CD4-positive, alpha-beta T cell treated with Interleukin-1 beta for 1 hour (primary cell): ENCODE measurements around the gene C11orf24.
"Not testable (repeated sequence)": the region's sequence is repeated elsewhere in the genome, so short reads cannot be mapped to it uniquely, and the experiment has no call there.

Experiments
- DNase-seq, 2 donors: peaks; one replicate each; pipeline ENCODE4 v3.0.0-alpha.2; 2020 to 2022

Gene C11orf24

DNA sequence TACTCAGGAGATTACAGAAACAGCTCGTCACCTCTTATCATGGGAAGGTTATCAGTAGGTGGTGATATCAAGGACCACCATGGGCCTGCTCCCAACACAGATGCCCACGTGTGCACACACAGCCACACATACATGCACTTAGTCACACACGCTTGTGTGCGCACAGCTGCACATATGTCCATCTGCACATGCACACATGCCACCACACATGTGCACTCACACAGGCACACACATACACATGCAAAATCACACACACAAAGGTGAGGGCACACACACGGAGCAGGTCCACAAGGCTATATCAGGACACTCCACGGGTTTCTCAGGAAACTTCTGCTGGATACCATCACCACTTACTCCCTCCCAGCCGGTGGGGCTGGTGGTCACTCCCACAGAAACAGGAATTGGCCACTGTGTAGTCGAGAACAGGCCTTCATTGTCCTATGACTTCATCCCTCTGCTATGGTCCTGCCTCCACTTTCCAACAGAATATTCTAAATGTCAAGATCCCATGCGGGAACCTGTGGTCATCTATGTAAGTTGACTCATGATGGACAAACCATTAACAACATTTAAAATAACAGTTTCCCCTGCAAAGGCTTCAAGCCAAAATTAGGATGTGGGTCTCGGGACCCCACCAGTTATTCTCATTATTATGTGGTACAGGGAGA, 2.2 kb downstream of the C11orf24 start:
- no peak for DNase-seq

DNA sequence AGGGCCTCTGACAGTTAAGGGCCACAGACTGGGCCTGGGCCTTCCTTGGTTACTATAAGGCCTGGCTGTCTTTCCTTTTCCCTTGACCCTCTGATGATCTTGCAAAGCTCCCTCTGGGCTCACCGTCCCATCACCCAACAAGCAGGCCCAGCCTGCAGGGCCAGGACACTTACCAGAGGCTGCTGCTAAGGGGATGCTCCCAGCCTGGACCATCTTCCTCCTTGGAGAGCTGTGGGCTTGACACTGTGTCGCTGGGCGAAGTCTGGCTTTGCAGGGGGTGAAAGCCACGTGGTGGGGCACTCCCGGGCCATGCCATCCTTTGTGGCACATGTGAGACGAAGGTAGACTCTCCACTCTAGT, 3.9 kb downstream of the C11orf24 start:
- DNase-seq = no peak

DNA sequence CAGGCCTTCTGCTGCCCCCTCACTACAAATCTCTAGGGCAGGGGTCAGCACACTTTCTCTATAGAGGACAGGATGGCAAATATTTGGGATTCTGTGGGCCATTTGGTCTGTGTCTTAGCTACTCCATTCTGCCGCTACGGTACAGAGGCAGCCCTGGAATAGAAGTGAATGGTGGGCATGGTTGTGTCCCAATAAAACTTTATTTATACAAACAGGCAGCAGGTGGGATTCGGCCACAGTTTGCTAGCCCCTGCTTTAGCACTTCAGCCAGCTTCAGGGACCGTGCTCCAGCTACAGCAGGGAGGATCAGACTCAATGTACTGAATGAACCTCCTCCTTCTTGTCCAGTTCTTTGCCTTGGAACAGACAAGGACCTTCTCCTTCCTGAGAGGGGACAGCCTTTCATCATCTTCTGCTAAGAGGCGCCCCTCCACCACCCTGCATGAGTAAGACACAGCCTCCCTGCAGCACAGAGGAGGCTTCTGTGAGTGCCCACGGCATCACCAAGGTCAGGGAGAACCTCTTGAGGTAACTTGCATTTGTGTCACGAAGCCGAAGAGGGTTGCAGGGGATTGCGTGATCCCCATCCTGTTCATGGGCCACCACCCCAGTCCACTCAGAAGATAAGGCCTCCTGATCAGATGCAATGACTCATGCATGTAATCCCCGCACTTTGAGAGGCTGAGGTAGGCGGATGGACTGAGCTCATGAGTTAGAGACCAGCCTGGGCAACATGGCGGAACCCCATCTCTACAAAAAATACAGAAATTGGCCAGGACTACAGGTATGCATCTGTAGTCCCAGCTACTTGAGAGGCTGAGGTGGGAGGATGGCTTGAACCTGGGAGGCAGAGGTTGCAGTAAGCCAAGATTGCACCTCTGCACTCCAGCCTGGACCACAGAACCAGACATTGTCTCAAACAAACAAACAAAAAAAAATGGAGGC, 4.6 kb downstream of the C11orf24 start:
- DNase-seq = peak in 1 of 2 donors; percentile 4

DNA sequence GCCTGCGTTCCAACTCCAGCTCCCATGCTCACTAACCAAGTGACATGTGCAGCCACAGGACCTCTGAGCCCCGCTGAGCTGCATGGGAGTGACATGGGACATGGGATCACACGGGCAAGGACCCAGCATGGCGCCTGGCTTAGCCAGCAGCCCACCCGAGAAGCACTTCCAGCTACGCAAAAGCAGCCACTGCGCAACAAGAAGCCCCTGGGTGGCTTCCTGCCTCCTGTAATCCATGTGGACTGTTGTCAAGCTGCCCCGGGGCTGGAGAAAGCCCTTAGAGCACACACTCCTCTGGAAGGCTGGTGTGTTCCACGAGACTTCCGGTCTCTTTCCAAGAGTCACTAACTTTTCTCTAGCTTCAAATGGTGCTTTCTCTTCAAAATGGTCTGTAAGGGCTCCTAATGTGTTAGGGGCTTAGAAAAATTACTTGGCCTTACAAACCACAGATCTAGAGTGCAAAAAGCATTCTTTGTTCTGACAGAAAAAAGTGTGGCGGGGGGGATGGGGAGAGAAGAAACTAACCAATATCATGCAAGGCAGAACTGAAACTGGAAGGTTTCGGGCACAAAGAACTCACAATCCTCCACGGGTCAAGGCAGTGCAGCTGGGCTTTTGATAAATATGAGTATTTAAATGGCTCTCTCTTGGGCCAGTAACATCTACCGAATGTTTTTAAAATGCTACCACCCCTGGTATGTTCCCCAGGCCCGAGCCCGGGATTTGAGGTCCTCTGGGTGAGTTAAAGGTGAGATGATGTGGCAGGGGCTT, 5.5 kb downstream of the C11orf24 start:
- peak in 1 of 2 donors; percentile 13 for DNase-seq

DNA sequence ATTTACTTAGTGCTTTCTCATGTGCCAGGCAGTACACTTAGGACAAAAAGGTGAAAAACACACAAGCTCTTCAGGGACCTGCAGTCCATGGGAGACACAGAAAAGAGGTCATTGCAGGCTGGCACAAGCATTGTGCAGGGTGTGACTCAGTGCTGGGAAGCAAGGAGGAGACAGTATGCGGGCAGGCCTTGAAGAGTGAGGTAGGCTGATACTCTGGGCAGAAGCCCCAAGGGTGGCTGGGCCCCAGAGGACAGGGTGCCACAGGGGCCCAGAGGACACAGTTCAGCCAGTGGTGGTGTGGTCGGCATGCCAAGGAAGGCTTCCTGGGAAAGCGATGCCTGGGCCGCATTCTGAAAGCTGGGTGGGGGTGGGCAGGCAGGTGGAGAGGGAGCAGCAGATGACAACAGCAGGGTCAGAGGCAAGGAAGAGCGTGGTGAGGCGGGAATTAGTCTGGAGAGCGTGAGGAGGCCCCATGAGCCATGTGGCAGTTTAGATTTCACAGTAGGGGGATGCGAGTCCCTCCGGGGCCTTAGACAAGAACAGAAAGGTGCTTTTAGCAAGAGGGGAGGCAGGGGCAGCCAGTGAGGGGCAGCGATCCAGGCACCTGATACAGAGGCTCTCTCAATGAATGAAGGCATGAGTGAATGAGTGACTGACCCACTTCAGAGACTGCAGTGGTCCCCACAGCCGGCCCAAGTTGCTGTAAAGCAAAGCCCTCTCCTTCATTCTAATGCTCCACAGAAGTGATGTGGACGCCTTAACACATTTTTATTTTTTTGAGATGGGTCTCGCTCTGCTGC, 6.8 kb downstream of the C11orf24 start:
- DNase-seq = no peak

DNA sequence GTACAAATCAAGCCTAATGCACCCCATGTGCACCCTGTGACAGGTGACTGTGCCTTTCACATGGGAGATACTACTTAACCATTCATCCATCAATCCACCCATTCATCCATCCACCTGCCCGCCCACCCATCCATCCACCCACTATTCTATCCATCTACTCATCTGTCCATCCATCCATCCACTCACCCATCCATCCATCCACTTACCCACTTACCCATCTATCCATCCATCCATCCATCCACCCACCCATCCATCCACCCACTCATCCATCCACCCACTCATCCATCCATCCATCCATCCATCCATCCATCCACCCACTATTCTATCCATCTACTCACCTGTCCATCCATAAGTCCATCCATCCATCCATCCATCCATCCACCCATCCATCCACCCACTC, 7.5 kb downstream of the C11orf24 start:
- no peak for DNase-seq

DNA sequence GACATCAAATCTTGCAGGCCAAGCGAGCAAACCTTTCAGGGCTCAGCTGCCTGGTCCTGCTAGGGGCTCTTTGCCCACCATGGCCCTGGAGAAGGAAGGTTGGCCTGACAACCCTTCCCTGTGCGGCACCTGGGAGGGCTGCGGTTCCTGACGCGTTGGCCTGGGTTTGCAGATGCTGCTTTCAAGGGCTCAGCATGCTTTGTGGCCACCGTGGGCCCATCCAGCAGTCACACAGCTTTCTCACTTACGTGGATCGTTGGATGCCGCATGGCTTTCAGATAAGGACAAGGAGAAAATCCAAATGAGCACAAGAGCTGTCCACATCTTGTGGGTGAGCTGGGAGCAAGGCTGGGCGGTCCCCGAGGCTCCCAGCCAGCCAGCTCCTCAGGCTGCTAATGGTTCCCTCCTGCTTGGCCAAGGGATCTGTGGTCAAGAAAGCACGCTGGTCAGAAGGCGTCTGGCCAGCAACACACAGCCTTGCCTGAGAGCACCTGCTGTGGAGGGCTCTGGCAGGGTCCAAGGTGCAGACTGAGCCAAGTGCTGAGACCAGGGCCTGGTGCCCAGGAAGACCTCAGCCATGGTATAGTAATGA, 8.2 kb downstream of the C11orf24 start:
- no peak for DNase-seq

DNA sequence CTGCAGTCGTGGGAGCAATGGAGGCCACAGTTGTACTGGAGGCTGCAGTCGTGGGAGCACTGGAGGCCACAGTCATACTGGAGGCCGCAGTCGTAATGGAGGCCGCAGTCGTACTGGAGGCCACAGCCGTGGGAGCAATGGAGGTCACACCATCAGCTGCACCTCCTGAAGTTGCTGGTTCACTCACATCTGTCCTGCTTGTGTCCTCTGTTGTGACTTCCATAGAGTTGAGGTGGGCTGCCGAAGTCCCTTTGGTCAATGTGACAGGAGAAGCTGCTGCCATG, 9.3 kb downstream of the C11orf24 start:
- no peak for DNase-seq

DNA sequence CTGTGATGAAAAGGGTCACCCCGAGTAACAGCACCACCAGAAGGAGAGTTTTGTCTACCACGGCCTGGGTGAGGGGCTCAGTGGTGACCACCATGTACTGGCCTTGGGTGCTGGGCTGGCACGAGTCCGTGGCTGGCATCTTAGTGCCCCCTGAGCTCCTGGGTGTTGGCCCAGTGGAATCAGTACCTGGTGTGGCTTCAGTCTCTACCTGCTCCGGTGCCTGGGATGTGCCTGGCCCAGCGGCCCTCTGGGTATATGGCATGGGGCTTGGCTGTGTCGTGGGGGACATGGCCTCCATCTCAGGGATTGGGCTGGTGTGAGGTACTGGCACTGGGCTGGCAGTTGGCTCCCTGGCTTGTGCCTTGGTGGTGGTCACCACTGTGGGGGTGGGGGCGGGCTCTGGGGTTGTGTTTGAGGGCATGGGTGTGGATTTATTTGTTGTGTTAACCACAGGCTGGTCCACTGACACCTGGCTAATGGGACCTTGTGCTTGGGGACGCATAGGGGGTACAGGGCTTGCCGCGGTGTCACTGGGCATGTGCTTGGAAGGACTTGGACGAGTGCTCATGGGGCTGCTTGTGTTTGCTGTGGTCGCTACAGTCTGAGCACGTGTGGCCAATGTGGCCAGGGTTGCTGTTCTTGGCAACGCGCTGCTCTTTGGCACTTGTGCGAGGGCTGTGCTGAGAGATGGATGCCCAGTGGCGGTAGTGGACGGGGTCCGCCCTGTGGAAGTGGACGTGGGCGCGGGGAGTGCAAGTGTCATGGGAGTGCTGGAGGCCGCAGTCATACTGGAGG, 9.8 kb downstream of the C11orf24 start:
- no peak for DNase-seq

DNA sequence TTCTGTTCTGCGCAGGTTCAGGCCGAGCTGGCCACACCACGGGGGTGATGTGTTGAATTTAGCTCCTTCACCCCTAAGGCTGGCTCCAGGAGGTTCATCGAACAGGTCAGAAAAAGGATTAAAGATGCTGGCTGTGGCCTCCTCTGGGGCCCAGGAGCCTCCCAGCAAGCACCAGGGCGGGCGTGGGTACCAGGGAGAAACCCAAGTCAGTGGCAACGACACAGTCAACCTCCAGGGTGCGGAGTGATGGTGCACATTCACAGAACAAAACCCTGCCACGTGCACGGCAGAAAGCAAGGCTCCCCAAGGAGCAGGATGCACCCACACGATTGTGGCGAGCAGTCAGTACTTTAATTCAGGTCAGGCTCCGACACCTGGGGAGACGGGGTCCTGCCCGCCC, 10.8 kb downstream of the C11orf24 start:
- DNase-seq = no peak

DNA sequence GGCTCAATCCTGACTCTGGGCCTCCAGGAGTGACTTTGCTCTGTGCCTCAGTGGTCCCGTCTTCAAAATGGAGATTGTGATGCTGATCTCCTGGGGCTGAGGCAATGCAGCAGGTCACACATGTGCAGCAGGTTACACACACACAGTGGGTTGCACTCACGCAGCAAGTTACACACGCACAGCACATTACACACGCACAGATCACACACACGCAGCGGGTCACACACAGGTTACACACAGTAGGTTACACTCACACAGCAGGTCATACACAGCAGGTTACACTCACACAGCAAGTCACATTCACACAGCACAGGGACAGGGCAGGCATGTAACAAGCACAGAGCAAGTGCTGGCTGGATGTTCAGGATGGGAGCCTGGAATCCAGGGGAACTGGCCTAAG, 11.3 kb downstream of the C11orf24 start:
- no peak for DNase-seq

DNA sequence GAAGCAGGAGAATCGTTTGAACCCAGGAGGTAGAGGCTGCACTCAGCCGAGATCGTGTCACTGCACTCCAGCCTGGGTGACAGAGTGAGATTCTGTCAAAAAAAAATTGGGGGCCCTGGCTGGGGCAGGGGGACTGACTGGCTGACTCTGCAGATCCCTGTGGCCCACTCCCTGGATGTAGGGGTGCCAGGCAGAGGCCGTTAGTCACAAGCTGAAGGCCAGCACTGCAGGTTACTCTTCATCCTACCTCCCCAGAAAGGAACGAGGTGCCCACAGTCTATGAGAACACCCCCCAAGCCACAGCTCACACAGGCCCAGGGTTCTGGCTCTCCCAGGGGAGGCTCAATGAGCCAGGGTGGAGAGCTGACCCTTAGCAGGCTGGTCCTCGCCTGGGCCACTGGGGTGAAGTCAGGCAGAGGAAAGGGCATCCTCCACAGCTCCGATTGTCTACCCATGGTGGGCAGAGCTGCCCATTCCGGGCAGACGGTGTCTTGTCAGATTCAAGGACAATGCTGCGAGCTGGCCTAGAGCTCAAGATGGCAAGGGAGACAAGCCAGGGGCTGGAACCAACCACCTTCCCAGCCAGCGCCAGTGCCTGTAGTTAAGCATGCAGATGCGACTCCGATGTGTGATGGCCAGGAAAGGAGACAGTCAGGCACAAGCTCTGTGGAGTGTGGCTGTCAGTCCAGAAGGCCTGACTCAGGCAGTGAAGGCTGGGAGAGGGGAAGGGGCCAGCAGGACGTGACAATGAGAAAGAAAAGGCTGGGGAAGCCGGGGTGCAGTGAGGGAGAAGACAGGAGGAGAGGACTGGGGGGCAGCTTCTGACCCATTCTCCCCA, 12.4 kb downstream of the C11orf24 start:
- DNase-seq = no peak

DNA sequence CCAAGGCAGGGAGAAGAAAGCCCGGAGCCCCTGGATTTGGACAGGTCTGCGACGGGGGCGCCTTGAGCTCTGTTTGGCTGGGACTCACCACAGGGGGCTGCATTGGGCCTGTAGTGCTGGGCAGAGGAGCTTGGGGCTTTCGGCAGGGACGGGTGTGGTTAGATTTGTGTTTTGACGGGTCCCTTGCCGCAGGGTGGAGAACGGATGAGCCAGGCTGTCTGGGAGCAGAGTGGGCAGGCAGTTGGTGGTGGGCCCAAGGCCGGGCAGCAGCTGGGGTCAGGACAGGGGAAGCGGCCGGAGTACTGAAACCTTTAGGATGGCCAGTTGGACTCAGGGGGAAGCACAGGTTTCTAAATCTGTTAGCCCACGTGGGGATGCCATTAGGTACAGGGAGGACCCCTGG, 13.4 kb downstream of the C11orf24 start:
- no peak for DNase-seq

DNA sequence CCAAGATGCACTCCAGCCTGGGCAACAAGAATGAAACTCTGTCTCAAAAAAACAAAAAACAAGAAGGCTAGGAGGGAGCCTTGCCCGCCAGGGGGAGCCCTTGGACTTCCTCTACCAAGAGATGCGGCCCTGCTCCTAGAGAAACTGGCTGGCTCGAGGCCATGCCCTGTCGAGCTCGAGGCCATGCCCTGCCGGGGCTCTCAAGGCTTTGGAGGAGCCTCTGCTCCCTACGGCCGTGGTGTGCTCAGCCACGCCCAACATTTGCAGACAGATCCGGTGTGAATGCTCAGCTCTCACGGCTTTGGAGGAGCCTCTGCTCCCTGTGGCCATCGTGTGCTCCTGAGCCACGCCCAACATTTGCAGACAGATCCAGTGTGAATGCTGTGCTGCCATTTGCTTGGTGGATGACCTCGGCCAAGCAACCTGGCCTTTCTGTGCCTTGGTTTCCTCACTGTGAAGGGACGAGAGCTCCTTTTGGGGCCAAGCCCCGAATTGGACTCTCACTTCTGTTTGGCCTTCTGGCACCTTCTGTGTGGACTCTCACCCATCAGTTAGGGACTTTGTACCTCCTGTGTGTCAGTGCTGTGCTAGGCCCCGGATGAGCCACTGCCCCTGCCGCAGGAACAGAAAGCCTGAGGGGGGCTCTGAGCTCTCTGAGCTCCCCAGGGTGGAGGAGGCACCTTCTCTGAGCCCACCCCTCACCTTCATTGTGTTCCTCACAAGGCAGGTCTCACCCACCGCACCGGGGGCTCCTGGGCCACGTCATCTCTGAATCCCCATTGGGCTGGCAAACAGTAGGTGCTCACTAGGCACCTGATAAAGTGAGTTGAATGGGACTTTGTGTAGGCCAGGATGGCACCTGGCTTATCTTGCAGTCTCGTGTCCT, 14.1 kb downstream of the C11orf24 start:
- DNase-seq = peak; percentile 90 to 91

DNA sequence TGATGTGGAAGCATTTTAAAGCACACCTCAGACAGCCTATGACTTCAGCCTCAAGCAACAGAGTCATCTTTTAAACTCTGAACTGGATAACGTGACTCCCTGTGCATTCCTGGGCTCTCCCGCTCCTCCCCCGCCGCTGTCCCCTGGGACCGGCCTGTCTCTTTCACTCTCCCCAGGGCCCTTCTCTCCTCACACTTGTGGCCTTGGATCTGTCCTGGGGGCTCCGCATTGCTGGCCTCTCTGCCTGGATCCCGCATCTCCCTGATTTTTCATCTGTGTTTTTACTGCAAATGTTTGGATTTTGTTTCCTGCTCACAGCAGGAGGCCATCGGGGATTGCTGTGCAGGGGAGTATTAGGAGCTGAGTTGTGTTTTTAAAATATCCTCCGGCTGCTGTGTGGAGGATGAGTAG, 15.4 kb downstream of the C11orf24 start:
- no peak for DNase-seq

DNA sequence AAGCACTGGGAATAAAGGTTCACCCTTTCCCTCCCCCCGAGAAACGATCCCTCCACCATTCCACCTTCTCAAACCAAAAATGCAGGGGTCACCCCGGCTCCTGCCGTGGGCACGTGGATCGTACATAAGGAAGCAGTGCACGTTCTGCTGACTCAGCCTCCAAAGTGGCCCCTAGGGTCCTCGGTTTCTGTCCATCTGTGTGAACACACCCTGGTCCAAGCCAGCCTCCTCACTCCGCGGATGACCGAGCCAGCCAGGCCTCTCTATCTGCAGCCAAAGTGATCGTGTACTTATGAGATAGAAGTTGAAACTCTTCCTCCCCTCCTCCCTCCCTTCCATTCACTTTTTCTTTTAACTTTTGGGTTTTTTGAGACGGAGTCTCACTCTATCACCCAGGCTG, 16.2 kb downstream of the C11orf24 start:
- DNase-seq = no peak

DNA sequence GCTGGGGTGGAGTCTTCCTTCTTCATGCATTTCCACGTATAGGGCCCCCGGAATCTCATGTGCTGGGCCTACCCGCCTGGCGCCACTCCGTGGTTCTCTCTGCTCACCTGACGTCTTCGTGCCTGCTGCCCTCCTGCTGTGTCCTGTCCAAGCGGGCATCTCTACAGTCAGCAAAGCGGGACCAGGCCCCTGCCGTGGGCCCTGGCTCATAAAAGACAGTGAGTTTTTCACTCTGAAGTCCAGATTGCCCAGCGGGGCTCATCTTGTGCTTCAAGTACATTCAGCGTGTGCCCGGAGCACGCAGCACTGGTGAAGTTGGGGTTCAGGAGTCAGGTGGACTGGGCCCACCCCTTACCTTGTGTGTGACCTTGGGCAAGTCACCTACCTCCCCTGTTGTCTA, 17.4 kb downstream of the C11orf24 start:
- no peak for DNase-seq

DNA sequence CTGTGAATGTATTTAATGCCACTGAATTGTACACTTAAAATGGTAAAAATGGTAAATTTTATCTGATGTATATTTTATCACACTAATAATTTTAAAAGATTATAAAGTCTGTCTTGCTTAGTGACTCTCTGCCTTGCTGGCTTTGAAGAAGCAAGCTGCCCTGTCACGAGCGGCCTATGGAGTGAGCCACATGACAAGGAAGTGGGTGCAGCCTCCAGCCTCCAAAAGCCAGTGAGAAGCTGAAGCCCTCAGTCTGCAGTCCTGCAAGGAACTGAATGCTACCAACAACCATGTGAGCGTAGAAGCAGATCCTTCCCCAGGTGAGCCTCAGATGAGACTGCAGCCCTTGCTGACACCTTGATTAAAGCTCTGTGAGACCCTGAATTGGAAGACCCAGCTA, 20.0 kb downstream of the C11orf24 start:
- DNase-seq = no peak

DNA sequence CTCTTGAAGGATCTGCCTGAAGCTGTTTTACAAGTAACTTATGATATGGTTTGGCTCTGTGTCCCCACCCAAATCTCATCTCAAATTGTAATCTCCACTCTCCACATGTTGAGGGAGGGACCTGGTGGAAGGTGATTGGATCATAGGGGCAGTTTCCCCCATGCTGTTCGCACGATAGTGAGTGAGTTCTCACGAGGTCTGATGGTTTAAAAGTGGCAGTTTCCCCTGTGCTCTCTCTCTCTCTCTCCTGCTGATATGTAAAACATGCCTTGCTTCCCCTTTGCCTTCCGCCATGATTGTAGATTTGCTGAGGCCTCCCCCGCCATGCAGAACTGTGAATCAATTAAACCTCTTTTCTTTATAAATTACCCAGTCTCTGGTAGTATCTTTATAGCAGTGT, 26.9 kb downstream of the C11orf24 start:
- DNase-seq = not testable (repeated sequence)

DNA sequence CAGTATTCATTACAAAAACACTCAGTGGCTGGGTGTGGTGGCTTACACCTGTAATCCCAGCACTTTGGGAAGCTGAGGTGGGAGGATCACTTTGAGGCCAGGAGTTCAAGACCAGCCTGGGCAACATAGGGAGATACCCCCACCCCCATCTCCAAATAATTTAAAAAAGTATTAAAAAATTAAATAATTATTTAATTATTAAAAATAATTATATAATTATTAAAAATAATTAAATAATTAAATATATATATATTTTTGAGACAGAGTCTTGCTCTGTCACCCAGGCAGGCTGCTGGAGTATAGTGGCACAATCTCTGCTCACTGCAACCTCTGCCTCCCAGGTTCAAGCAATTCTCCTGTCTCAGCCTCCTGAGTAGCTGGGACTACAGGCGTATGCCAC, 27.9 kb downstream of the C11orf24 start:
- not testable (repeated sequence) for DNase-seq
